GM21619 (cell line): ENCODE data around the gene JSRP1.
A peak's percentile ranks its signal among the peaks of the same experiment; 100 is the strongest.

ENCODE experiments used
- ATAC-seq: cut with Tn5 transposase; IDR thresholded peaks from one replicate; pipeline ENCODE4 v1.9.1; 2021; ENCODE audit not compliant: unreplicated experiment

JSRP1 gene

DNA sequence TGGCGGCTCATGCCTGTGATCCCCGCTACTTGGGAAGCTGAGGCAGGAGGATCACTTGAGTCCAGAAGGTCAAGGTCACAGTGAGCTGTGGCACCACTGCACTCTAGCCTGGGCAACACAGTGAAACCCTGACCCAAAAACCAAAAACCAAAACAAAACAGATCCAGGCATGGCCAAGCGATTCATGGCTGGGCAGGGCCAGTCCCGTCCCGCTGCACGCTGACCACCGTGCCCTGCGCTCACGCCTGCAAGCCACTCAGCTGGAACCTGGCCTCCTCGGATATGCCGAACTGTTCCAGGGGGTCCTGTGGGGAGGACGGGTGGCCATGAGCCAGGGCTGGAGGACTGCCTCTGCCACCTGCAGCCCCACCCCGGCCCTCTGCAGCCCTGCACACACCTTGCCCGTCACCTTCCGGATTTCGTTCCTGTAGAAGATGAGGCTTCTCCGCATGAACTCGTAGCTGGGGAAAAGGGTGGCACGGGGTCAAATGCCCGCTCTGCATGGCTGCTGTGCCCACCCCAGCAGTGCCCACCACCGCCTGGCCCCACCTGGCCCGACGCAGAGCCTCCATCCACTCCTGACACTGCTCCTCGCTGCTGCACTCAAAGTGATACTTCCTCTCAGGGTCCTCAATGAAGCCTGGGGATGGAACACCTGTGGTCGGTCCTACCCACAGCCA is 22.5 kb downstream of the JSRP1 start:
- ATAC-seq: no peak

DNA sequence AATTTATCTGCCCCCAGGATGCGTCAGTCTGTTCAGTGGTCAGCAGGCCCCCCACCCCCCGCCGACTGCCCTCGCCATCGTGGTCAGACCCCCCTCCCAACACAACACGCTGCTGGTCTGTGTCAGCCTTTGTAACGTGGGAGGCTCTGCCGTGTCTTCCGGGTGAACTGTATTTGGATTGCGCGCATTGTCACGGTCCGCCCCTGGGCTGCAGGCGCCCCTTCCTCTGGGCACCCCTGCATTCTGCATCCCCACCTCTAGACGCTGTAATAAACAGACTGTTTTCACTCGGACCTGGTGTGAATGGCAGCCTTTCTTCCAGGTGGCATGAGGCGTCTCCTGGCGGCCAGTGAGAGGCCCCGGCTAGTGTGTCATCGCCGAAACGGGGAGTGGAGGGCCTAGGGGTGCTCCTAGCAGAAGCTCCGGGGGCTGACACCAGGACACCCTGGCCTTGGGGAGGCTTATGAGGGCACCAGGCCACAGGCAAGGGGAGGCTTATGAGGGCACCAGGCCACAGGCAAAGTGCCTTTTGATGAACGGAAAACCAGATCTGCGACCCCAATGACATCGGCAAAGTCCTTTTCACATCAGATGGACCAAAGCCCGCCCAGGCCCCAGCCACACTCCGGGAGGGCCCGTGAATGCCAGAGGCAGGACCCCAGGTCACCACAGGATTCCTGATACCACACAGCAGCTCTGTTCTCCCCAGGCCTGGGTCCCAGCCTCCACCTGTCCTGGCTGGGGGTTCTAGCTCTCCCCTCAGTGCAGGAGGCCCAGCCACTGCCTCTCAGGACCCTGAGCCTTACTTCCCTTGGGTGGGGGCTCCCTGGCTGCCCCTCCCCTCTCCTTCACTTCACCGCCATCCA is 23.7 kb downstream of the JSRP1 start:
- ATAC-seq: no peak

DNA sequence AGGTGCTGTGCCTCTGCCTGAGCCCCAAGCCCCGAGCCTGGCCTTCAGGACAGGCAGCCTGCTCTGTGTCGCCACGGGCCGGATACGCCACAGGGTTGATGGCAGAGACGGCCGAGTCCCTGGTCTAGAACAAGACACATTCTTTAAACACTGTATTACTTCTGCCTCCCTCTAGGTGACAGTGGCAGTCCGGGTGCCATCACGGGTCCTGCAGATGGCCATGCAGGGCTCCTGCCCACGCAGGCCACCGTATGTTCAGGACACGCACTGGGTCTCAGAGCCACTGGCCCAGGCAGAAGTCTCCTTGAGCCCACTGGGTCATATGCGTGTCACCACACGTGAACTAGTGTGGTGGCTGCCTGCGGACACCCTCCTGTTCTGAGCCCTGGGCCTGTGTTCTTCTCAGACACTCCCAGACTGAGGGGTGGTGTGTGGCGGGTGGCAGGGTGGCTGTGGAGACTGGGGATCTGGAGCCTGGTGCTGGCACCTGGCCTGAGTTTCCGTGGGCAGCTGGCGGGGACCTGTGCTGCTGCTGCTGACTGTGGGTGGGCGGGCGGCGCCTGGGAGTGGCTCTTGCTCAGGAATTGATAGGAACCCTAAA is 24.5 kb downstream of the JSRP1 start:
- no peak for ATAC-seq

DNA sequence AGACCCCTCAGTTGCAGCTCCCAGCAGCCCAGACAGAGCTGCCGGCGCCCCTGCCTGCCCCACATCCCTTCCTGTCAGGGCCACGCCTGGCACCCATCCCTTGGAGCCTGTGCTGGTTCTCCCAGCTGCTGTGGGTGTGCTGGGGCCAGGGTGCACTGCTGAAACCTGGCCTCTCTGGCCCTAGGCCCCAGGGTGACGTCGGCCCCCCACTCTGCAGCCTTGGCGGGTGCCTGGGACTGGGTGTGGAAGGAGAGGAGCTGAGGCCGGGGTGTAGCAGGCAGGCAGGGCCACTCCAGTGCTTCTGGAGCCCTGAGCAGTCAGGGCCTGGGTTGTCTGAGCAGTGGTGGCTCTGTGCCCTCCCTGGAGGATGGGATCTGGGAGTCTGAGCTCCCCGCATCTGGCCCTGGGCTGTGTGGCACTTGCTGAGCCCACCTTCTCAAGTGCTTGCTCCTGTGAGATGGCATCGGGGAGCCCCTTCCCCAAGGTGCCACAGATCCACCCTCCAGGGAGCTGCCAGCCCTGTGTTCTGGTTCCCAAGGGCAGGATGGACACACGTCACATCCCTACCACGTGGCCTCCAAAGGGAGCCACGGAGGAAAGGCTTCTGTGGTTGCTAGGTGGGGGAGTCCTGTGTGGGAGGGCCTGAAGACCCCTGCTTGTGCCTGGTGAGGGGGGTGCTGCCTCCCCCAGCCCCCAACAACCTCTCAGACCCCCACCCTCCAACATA is 25.2 kb downstream of the JSRP1 start:
- ATAC-seq: no peak

DNA sequence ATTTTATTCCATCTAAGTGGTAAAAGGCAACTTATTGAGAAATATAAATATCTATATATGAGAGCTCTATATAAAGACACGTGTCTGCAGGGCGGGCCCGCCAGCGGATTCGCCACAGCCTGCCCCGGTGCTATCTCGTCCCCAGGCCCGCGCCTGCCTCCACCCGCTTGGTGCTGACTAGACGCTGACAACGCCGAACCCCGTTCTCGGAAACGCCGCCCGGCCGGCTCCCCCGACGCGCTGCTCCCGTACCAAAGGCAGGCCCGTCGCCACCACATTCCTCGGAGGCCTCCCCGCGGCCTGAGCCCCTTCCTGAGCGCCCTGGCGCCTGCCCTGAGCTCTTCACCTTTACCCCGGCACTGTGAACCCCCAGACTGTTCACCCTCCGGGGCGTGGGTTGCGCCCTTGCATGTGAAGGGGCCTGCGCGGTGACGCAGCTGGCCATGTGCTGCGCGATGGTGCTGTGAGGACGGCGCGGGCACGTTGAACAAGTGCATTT is 26.1 kb downstream of the JSRP1 start:
- no peak for ATAC-seq

DNA sequence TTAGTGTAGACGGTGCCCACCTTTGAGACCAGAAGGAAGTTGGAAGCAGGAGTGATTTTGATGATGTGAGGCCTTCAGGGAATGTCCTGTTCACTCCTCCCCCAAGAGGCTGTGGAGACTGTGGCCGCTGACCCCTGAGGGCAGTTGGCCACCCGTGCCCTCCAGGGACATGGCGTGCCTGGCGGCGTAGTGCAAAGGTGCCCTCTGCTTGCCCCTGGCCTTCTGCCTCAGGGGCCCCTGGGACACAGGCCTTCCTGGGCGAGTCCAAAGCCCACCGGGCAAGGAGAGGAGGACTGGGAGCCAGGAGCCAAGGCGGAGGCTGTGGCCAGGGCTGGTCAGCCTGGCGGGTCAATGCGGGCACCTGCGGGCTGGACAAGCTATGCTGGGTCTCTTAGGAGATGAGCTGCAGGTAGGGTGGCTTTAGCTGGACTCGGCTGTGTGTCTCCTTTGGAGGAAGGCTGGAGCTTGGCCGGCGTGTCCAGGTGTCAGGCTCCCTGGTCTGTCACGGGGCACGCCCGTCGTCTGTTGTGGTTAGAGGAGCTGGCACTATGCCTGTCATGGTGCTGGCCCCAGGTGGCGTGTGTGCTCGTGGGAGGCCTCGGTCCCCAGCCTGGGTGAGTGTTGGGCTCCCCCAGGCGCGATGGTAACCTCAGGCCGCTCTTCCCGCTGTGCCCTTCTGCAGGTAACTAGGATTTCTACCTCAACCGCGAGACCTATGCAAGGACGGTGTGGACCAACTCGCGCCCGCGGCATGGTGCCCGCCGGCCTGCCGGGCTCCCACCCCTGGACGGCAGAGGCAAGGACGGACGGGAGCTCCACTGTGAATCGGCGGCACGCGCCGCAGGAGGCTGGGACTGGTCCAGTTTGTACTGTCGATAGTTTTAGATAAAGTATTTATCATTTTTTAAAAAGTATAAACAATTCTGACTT is 26.8 kb downstream of the JSRP1 start:
- ATAC-seq: no peak

DNA sequence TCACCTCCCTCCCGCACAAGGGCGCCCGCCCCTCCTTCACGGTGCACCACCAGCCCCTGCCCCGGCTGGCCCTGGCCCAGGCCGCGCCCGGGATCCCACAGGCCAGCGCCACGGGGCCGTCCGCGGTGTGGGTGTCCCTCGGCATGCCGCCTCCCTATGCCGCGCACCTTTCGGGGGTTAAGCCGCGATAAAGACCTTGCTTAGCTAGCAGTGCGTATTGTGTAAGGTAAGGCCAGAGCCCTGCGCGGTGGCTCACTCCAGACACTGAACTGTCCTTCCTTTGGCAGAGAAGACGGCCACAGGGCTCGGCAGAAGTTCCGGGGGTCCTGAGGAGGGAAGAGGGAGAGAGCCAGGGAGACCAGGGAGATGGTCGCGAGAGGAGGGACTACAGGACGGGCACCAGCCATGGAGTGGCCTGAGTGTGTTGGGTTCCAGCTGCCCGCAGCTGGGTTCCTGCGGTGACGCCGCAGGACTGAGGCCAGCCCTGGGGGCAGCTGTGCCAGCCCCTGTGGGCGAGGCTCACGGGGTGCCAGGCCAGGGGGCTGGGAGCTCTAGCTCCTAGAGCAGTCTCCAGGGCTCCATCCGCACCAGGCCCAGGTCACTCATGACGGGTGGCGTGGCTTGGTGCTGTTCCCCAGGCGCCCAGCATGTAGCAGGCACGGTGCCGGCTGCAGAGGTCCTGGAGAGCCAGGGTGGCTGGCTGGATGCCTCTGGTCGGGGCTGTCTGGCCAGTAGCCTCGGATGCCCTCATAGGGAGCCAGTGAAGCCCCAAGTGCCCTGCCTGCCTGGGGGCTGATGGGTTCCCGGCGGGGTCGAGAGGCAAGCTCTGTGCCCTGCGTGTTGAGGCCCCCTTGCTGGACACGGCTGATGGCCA is 27.8 kb downstream of the JSRP1 start:
- no peak for ATAC-seq

DNA sequence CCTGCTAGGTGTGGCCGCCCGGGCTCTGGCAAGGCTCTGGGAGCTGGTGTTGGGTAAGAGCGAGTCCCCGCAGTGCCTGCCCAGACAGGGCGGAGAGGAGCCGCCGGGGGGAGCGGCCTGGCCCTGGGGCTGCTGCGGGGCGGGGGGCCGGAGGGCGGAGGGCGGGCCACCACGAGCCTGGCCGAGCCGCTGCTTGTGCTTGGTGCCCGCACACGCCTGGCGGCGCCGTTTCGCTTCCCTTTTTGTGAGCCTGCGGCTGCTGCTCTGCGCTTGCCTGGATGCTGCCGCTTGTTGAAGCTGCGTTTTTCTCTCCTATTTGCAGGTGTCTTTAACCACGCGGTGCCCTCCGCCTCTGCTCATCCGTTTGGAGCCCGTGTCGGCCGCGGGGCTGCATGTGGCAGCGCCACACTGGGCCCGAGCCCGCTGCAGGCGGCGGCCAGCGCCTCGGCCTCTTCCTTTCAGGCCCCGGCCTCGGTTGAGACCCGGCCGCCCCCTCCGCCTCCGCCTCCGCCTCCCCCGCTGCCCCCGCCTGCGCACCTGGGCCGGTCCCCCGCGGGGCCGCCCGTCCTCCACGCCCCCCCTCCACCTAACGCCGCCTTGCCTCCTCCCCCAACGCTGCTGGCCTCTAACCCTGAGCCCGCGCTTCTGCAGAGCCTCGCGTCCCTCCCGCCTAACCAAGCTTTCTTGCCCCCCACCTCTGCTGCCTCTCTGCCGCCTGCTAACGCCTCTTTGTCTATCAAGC is 28.6 kb downstream of the JSRP1 start:
- no peak for ATAC-seq

DNA sequence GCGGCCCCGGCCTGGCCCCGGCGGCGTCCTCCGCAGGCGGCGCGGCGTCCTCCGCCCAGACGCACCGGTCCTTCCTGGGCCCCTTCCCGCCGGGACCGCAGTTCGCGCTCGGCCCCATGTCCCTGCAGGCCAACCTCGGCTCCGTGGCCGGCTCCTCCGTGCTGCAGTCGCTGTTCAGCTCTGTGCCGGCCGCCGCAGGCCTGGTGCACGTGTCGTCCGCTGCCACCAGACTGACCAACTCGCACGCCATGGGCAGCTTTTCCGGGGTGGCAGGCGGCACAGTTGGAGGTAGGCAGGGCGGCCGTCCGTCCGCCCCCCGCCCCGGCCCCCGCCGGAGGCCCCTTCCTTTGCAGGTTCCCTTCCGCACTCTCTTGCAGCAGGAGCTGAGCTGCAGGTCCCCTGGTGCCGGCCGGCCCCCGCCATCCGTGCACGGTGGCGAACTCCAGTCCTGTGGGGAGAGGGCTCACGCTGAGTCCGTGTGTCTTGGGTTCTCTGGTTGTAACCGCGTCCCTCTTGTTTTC is 29.3 kb downstream of the JSRP1 start:
- no peak for ATAC-seq

DNA sequence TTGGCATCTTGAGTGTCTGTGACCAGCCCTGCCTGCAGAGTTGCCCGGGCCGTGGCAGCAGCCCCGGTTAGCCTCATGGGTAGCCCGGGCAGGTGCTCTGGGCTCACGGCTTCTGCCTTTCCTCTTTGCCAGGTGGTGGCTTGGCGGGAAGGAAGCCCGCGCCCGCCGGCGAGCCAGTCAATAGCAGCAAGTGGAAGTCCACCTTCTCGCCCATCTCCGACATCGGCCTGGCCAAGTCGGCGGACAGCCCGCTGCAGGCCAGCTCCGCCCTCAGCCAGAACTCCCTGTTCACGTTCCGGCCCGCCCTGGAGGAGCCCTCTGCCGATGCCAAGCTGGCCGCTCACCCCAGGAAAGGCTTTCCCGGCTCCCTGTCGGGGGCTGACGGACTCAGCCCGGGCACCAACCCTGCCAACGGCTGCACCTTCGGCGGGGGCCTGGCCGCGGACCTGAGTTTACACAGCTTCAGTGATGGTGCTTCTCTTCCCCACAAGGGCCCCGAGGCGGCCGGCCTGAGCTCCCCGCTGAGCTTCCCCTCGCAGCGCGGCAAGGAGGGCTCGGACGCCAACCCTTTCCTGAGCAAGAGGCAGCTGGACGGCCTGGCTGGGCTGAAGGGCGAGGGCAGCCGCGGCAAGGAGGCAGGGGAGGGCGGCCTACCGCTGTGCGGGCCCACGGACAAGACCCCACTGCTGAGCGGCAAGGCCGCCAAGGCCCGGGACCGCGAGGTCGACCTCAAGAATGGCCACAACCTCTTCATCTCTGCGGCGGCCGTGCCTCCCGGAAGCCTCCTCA is 30.0 kb downstream of the JSRP1 start:
- ATAC-seq: no peak

DNA sequence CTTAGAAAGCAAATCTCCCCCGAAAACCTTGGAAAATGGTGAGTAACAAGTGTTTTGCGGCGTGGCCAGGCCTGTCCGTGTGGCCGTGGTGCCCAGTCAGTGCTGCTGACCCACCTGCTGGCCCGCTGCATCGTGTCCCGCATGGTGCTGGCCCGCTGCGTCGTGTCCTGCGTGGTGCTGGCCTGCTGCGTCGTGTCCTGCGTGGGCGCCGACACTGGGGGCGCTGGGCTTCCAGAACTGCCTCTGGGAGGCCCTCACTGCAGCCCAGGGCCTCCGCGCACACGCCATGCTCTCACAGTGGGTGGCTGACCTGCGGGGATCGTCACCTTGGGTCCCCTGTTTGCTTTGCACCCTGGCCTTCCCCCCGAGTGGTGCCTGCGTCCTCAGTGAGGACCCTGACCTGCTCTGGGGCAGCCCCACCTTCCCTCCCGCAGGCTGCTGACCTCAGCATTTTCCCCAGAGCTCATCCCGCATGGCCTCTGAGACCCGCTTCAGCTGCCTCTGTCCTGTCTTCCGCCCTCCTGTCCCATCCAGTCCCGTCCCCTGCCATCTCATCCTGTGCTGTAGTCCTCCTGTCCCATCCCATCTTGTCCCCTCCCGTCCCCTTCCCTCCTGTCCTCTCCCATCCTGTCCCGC is 30.7 kb downstream of the JSRP1 start:
- ATAC-seq: no peak

DNA sequence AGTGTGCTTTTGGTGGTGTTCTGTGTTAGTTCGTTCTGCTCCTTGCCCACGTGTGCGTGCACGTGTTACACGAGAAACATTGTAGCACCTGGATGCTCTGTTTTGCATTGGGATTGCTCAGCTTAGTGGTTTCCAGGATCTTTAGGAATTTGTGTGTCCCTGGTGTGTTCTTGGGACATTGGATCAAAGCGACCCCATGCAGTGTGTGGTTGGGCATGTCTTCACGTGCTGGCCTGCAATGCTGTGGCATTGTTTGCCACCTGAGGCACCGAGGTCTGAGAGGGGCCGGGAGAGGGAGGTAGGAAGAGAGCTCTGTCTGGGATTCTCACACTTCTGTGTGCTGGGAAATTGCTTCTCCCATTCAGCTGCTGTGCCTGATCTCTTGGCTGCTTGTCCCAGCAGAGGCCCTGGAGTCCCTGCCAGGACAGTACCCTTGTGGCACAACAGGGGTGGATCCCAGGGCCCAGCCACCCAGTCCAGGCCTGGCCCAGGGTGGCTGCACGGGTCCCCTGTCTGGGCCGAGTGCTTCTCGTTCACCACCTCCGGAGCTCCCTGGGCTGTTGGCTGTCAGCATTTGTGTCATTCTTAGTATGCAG is 31.4 kb downstream of the JSRP1 start:
- no peak for ATAC-seq

DNA sequence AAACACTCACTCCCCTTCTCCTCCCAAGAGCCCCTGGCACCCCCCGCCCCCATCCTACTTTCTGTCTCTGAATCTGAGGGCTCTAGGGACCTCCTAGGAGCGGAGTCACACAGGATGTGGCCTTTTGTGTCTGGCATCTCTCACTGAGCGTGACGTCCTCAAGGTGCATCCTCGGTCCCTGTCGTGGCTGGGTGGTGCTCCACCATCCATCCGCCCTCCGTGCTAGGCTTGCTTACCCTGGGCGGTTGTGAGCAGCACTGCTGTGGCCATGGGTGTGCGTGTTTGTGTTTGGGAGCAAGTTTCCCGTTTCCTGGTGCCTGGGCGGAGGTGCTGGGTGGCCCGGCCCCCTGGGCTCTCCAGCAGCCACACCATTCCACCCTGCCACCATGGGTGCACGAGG is 32.3 kb downstream of the JSRP1 start:
- ATAC-seq: peak; percentile 52

DNA sequence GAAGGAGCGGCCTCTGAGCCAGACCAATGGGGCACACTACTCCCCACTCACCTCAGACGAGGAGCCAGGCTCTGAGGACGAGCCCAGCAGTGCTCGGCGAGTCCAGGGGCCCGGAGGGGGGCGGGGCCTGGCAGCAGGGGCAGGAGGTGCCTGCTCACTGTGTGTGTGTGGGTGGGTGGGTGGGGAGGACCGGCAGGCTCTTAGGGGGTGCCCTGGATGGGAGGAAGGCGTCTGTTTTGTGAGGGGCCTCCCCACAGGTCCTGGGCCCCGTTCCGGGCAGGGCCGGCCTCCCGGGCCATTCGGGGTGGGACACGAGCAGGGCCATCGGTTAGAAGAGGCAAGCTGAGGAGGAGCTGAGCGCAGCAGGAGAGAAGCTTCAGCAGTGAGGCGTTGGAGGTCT is 32.8 kb downstream of the JSRP1 start:
- no peak for ATAC-seq

DNA sequence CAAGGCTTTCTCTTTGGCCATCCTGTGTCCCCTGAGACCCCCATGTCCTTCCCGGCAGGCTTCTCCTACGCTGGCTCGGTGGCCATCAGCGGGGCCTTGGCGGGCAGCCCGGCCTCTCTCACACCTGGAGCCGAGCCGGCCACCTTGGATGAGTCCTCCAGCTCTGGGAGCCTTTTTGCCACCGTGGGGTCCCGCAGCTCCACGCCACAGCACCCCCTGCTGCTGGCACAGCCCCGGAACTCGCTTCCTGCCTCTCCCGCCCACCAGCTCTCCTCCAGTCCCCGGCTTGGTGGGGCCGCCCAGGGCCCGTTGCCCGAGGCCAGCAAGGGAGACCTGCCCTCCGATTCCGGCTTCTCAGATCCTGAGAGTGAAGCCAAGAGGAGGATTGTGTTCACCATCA is 34.3 kb downstream of the JSRP1 start:
- ATAC-seq: no peak

DNA sequence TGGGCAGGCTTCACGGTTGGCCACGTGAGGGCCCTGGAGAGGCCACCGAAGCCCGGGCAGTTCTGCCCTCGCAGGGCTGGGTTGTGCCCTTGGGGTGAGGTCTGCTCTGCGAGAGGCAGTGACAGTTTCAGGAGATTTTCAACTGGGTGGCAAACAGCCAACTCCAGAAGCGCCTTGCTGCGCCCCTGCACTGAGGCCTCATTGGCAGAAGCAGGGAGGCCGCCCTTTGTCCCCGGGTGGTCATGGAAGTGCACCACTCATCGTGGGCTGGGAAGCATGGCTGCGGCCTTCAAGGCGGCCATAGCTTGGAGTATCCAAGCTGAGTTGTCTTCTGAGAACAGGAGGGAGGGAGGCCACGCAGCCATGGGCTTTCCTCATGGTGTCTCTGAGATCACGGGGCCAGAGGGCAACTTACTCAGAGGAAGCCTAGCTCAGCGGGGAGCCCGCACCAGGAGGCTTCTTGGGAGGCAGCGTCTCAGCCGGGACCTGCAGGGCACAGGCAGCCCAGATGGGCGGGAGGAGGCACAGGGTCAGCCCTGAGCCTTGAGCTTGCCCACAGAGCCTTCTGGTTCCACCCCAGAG is 34.9 kb downstream of the JSRP1 start:
- ATAC-seq: no peak
